Left renal pelvis (tissue), 4 donors: ENCODE measurements around the gene MAP1LC3B. TPM values are rescaled to one million over a fixed set of nuclear protein-coding genes. Genes with fewer than 3 reads are reported as not detected.

ENCODE experiments used
- DNase-seq, 4 donors: peaks; one replicate each; pipeline ENCODE4 v3.0.0-alpha.2; 2013; ENCODE audit warnings: low read depth in 4 of 4, low spot score in 3 of 4
- polyA plus RNA-seq, 4 donors: library from polyadenylated mRNA; unstranded; fragments of 120-200 nt; gene quantifications; one replicate each; pipeline ENCODE4 v1.2.1, GENCODE V29; 2013; ENCODE audit not compliant: insufficient read length in 4 of 4

Gene MAP1LC3B
- polyA plus RNA-seq, 4 donors = 55.8 to 76.5 (median 75.0) TPM

GRCh38 chr16:87447323-87447722 lies 55.2 kb downstream of the MAP1LC3B start:
- no peak for DNase-seq

- DNase-seq = no peak
These were observed 56.7 kb downstream of the MAP1LC3B start for GRCh38 chr16:87448866-87449265.

DNA sequence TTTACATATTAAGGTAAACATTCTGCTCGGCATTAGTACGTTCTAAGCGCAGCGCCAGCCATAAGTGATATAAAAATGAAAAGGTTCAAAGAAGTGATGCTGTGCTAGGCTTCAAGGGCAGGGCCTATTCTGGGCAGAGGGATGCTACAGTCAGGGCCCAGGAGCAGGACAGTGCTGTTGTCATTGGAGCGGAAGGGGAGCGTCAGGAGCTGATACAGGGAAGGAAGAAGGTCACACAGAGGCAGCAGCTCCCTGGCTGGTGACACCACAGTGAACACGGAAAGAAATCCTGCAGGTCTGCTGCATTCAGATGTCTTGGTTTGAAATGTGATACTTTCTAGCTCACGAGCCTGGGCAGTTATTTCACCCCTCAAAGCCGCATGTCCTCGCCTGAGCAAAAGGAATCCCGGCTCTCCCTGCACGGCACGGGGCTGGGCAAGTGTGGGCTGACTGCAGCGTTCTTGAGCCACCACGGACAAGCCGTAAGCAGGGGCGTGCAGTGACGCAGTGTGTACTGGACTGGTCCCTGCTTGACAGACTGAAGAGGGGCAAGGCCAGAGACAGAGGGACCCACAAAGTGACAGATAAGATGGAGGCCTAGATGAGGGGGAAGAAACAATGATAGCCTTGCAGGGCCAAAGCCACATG lies 59.6 kb downstream of the MAP1LC3B start:
- no peak for DNase-seq

DNA sequence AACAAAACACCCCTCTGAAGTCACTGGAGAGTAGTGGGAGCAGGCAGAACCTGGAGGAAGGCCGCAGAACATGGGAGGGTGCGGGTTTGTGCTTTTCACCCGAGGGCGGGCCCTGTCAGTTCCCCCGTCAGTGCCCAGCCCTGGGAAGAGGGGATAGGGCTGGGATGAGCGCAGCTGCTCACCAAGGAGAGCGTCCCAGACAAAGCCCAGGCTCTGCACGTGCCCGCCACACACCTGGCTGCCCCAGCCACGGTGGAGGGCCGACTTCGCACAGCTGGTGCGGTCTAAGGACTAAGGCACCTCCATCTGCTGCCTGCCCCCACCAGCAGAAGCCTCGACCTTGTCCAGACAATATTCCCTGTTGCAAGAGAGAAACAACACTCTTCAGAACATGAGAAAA lies 61.2 kb downstream of the MAP1LC3B start:
- DNase-seq = no peak

Other genes starting within 250 kb of the MAP1LC3B start
- 1 to 10 TPM; 2.5 to 4.2 (median 3.8) TPM for gene C16orf95, start 74.9 kb upstream of the MAP1LC3B start, polyA plus RNA-seq
- 10 to 100 TPM; 20.1 to 25.4 (median 22.8) TPM for gene FBXO31, start 8.6 kb upstream of the MAP1LC3B start, polyA plus RNA-seq
- 10 to 100 TPM; 28.3 to 35.5 (median 34.5) TPM for gene ZCCHC14, start 100.7 kb downstream of the MAP1LC3B start, polyA plus RNA-seq
- 1 to 10 TPM in 1 of 4 donors, under 1 TPM in 3; 0.55 to 1.1 (median 0.66) TPM for gene JPH3, start 210.2 kb downstream of the MAP1LC3B start, polyA plus RNA-seq